SJCRH30 (cell line): ENCODE results near the gene MRPL37. TPM values are rescaled to one million over a fixed set of nuclear protein-coding genes. Genes with fewer than 3 reads are reported as not detected.

Experiments
- DNase-seq, 2 experiments: peaks; one replicate each; pipeline ENCODE4 v3.0.0-alpha.2; 2015 to 2020
- H3K27ac ChIP-seq: fragments of 250-450 bp; sonication (Bioruptor Pico); 2 replicates; pipeline ENCODE4 v1.5.1; 2020; ENCODE audit warnings: mild to moderate bottlenecking, moderate library complexity
- H3K27me3 ChIP-seq: fragments of 250-450 bp; sonication (Bioruptor Pico); 2 replicates; pipeline ENCODE4 v1.5.1; 2020; ENCODE audit warnings: mild to moderate bottlenecking, moderate library complexity
- H3K36me3 ChIP-seq: fragments of 250-450 bp; sonication (Bioruptor Pico); 2 replicates; pipeline ENCODE4 v1.5.1; 2020; ENCODE audit warnings: mild to moderate bottlenecking, moderate library complexity
- H3K4me1 ChIP-seq: fragments of 250-450 bp; sonication (Bioruptor Pico); 2 replicates; pipeline ENCODE4 v1.5.1; 2020; ENCODE audit warnings: mild to moderate bottlenecking, moderate library complexity
- H3K4me3 ChIP-seq: fragments of 250-450 bp; sonication (Bioruptor Pico); 2 replicates; pipeline ENCODE4 v1.5.1; 2020; ENCODE audit warnings: mild to moderate bottlenecking, moderate library complexity
- H3K9me3 ChIP-seq: fragments of 250-450 bp; sonication (Bioruptor Pico); replicated peaks from 2 replicates; pipeline ENCODE4 v1.5.1; 2020; ENCODE audit warnings: mild to moderate bottlenecking, moderate library complexity
- total RNA-seq: library from RNA; depleted of rRNA; stranded (reverse); fragments of >200 nt; shearing (Covaris generic); gene quantifications from 2 replicates; pipeline ENCODE4 v1.2.3, GENCODE V29; 2014; rRNA removed

MRPL37 gene
- total RNA-seq, 1 experiment from 2014 or later: 139 TPM

- no peak overlapping the region for H3K4me3 ChIP-seq
- no peak overlapping the region for H3K27ac ChIP-seq
- peaks cover 10% of the 10 kb centered on the region for H3K4me1 ChIP-seq
- no peak for DNase-seq
- no peaks in the 10 kb centered on the region; the same call in 1 of the 2 replicates for H3K36me3 ChIP-seq
- H3K27me3 ChIP-seq: no peaks in the 10 kb centered on the region
- H3K9me3 ChIP-seq: no peaks in the 10 kb centered on the region
Observed at GRCh38 chr1:54266195-54266594, 66.2 kb downstream of the MRPL37 start.

- no peak overlapping the region for H3K4me3 ChIP-seq
- H3K4me1 ChIP-seq: peaks cover 17% of the 10 kb centered on the region
Observed at GRCh38 chr1:54266908-54267307, 66.9 kb downstream of the MRPL37 start.

More at GRCh38 chr1:54266908-54267307, 66.9 kb downstream of the MRPL37 start:
- Histone ChIP-seq H3K27ac (no peak overlapping the region), H3K27me3 (no peaks in the 10 kb centered on the region), H3K36me3 (no peaks in the 10 kb centered on the region; the same call in 1 of the 2 replicates), H3K9me3 (no peaks in the 10 kb centered on the region)
- DNase-seq: no peak

Other genes starting within 250 kb of the MRPL37 start
- gene LDLRAD1, start 182.0 kb upstream of the MRPL37 start, total RNA-seq: not detected in 2 replicates
- 132 and 135 TPM in 2 replicates for gene TMEM59, start 147.0 kb upstream of the MRPL37 start, total RNA-seq
- 6.3 and 7.8 TPM in 2 replicates for gene TCEANC2, start 146.6 kb upstream of the MRPL37 start, total RNA-seq
- gene CDCP2, start 47.2 kb upstream of the MRPL37 start, total RNA-seq: not detected in 2 replicates
- gene CYB5RL, start 137 bp upstream of the MRPL37 start, total RNA-seq: 6.4 and 7.0 TPM in 2 replicates
- gene SSBP3, start 206.2 kb downstream of the MRPL37 start, total RNA-seq: 27.0 and 32.1 TPM in 2 replicates